ENCODE results near the gene HCFC1.

HCFC1 gene

DNA sequence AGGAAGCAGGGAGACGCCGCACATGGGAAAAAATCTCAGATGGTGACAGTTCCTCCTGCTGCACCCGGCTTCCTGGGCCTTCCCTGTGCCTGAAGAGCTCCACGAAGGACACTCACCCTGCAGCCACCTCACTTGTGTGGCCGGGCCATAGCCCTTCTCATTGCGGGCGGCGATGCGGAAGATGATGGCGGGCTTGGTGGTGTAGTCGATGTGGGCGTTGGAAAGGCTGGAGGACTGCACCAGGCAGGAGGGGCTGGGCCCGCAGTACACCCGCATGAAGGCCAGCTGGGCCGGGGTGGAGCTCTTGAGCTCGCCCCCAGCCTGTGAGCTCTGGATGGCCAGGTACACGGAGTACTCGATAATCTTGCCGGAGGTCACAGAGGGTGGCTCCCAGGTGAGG lies 21.5 kb downstream of the HCFC1 start:
- TF ChIP-seq EZH2 (IDR thresholded peaks at IDR 0.05; ENCODE audit: borderline replicate concordance, low read depth, low read length, severe bottlenecking) = no peak
- TF ChIP-seq, protein P1, sequence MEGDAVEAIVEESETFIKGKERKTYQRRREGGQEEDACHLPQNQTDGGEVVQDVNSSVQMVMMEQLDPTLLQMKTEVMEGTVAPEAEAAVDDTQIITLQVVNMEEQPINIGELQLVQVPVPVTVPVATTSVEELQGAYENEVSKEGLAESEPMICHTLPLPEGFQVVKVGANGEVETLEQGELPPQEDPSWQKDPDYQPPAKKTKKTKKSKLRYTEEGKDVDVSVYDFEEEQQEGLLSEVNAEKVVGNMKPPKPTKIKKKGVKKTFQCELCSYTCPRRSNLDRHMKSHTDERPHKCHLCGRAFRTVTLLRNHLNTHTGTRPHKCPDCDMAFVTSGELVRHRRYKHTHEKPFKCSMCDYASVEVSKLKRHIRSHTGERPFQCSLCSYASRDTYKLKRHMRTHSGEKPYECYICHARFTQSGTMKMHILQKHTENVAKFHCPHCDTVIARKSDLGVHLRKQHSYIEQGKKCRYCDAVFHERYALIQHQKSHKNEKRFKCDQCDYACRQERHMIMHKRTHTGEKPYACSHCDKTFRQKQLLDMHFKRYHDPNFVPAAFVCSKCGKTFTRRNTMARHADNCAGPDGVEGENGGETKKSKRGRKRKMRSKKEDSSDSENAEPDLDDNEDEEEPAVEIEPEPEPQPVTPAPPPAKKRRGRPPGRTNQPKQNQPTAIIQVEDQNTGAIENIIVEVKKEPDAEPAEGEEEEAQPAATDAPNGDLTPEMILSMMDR (IDR thresholded peaks at IDR 0.05; ENCODE audit: borderline replicate concordance, extremely low read depth, low read length, poor library complexity, severe bottlenecking) = no peak
- ATAC-seq (ENCODE audit: insufficient read depth, low read depth) (no peak), DNase-seq (no peak)
- H3K9me3 ChIP-seq (ENCODE audit: insufficient read depth, low read length, severe bottlenecking) = no peaks in the 10 kb centered on the region
- peaks cover 71% of the 10 kb centered on the region for H3K36me3 ChIP-seq (ENCODE audit: insufficient read depth, low read length)
- no peak overlapping the region for H2AFZ ChIP-seq (ENCODE audit: low read depth, low read length)
- H3K27ac ChIP-seq (ENCODE audit: low read length) = no peak overlapping the region
- no peak overlapping the region for H3K4me3 ChIP-seq (ENCODE audit: low read depth in 1 of 2, low read length in 2 of 2)
- peaks cover 41% of the 10 kb centered on the region for H4K20me1 ChIP-seq (ENCODE audit: insufficient read depth, low read length)
- H3K9ac ChIP-seq (ENCODE audit: low read depth, low read length) = no peak overlapping the region
- H3K27me3 ChIP-seq (ENCODE audit: insufficient read depth, low read length, poor library complexity) = no peaks in the 10 kb centered on the region
- peaks cover 11% of the 10 kb centered on the region for H3K79me2 ChIP-seq (ENCODE audit: insufficient read depth, low read length)
- H3K4me2 ChIP-seq (ENCODE audit: insufficient read depth, low read length) = no peak overlapping the region
- no peaks in the 10 kb centered on the region for H3K4me1 ChIP-seq (ENCODE audit: insufficient read depth, low read length)

DNA sequence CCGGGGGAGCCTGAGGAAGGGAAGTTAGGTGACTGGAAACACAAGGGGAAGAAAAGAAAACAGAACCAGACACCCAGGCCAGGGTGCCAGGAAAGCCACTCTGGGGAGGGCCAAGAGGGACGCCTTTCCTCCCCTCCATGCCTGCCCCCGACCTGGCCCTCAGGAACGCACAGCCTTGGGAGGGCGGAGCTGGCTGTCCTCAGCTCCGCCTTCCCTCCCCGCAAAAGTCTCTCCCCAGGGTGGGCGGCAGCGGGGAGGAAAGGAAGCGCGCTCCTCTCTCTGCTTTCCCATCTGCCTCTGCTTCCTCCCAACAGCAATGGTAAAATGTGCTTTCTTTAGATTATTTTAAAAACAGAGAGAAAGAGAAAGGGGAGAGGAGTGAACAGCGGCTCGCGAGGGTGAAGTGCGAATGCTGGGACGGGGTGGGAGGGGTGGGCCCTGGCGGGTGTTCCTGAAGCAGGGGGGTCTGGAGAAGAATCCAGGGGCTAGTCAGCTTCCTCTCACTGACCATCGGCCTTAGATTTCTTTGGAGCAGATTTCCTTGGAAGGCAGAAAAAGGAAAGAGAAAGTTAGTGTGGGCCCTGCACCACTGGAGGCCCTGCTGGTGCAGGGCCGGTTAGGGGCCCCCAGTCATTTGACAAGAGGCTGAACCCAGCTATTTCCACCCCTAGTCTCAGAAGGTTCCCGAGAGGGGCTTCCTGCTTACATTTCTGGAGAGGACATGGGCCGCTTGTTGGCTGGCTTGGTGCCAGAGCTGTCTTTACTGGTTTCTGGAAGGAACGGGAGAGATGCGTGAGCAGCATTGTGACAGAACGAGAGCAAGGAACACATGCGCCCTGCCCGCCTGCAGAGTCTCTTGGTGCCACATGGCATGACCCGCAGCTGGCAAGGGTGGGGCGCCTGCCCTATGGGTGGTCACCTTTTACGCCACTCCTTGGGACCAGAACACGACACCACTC lies 22.5 kb downstream of the HCFC1 start:
- Histone ChIP-seq H3K79me2 (ENCODE audit: insufficient read depth, low read length) (peaks cover 10% of the 10 kb centered on the region), H3K9me3 (ENCODE audit: insufficient read depth, low read length, severe bottlenecking) (no peaks in the 10 kb centered on the region), H3K27me3 (ENCODE audit: insufficient read depth, low read length, poor library complexity) (no peaks in the 10 kb centered on the region), H2AFZ (ENCODE audit: low read depth, low read length) (no peak overlapping the region), H3K27ac (ENCODE audit: low read length) (no peak overlapping the region), H3K4me3 (ENCODE audit: low read depth in 1 of 2, low read length in 2 of 2) (no peak overlapping the region), H3K4me1 (ENCODE audit: insufficient read depth, low read length) (peaks cover 8% of the 10 kb centered on the region), H4K20me1 (ENCODE audit: insufficient read depth, low read length) (peaks cover 31% of the 10 kb centered on the region), H3K4me2 (ENCODE audit: insufficient read depth, low read length) (no peak overlapping the region), H3K36me3 (ENCODE audit: insufficient read depth, low read length) (peaks cover 61% of the 10 kb centered on the region), H3K9ac (ENCODE audit: low read depth, low read length) (no peak overlapping the region)
- no peak for DNase-seq
- TF ChIP-seq, protein P1 (IDR thresholded peaks at IDR 0.05; ENCODE audit: borderline replicate concordance, extremely low read depth, low read length, poor library complexity, severe bottlenecking) = no peak
- no peak for TF ChIP-seq EZH2 (IDR thresholded peaks at IDR 0.05; ENCODE audit: borderline replicate concordance, low read depth, low read length, severe bottlenecking)
- ATAC-seq (ENCODE audit: insufficient read depth, low read depth) = no peak

DNA sequence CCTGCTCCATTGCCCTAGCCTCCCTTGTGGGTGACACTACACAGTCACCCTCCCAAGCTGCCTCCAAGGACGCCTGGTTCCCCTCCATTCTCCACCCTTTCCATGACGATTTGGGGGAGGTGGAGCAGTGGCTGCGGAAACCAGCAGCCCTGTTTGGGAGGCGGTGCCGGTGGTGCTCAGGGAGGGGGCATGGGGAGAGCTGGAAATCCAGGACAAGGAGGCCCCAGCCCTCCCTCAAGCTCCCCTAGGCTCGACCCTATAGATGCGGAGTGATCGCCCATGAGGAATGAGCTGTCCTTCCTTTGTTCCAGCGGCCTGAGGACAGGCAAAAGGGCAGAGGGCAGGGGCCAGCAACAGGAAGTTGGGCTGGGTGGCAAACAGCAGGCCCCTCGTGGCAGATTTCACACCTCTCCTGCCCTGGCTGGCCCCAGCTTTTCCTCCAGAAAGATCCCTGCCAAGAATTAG lies 23.6 kb downstream of the HCFC1 start:
- no peak overlapping the region for H2AFZ ChIP-seq (ENCODE audit: low read depth, low read length)
- H3K9ac ChIP-seq (ENCODE audit: low read depth, low read length) = no peak overlapping the region
- TF ChIP-seq, protein P1 (IDR thresholded peaks at IDR 0.05; ENCODE audit: borderline replicate concordance, extremely low read depth, low read length, poor library complexity, severe bottlenecking) = no peak
- no peak for TF ChIP-seq EZH2 (IDR thresholded peaks at IDR 0.05; ENCODE audit: borderline replicate concordance, low read depth, low read length, severe bottlenecking)
- H3K4me2 ChIP-seq (ENCODE audit: insufficient read depth, low read length) = no peak overlapping the region
- no peak overlapping the region for H3K4me3 ChIP-seq (ENCODE audit: low read depth in 1 of 2, low read length in 2 of 2)
- ATAC-seq (ENCODE audit: insufficient read depth, low read depth) = no peak
- peaks cover 5% of the 10 kb centered on the region for H3K79me2 ChIP-seq (ENCODE audit: insufficient read depth, low read length)
- H4K20me1 ChIP-seq (ENCODE audit: insufficient read depth, low read length) = peaks cover 20% of the 10 kb centered on the region
- DNase-seq = no peak
- H3K9me3 ChIP-seq (ENCODE audit: insufficient read depth, low read length, severe bottlenecking) = no peaks in the 10 kb centered on the region
- peaks cover 50% of the 10 kb centered on the region for H3K36me3 ChIP-seq (ENCODE audit: insufficient read depth, low read length)
- H3K27ac ChIP-seq (ENCODE audit: low read length) = no peak overlapping the region; the same call in 1 of the 2 replicates
- no peaks in the 10 kb centered on the region for H3K27me3 ChIP-seq (ENCODE audit: insufficient read depth, low read length, poor library complexity)
- H3K4me1 ChIP-seq (ENCODE audit: insufficient read depth, low read length) = peaks cover 13% of the 10 kb centered on the region
